Measurements from ENCODE around the gene LGALS7.
"Not testable (repeated sequence)": the region's sequence is repeated elsewhere in the genome, so short reads cannot be mapped to it uniquely, and the experiment has no call there.

LGALS7 gene

DNA sequence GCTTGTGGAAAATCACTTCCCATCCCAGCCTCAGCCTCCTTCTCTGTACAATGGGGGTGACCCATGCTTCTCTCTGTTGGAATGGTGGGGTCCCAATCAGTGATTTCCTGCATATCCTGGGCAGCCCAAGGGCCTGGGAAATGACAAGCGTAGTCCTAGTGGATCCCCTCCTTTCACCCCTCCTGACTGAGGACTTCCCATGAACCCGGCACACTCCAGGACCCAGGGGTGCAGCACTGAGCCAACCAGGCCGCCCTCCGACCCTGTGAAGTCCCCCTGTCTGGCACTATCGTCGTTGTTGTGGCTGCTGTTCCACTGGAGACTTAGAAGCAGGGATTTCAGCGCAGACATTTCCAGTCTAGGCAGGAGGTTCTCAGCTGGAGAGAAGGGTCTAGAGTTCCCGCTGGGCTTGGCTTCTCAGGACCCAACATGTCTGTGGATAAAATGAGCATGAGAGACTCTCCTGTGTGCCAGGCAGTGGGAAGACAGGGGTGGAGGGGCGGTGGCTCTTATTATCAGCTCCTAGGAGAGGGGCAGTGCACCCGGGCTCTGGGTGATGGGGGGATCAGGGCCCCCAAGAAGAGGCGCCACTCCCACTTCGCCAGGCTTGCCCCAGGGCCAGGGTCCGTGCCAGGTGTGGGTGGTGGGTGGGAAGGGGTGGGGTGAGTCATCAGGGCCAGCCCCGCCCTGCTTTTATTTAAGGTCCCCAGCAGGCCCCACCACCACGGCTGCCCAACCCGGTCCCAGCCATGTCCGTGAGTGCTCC is 15.3 kb upstream of the LGALS7 start, which contains the start of gene LGALS7B:
LGALS7B (plus strand) TSS at position 723 of the 766 bp plus-strand sequence; CDS start at position 750, 27 bp downstream.
- H3K4me3 ChIP-seq (ENCODE audit: insufficient read depth, low read length, poor library complexity, severe bottlenecking): no peak within 1 kb of the TSS
- H3K9ac ChIP-seq (ENCODE audit: low read length): no peak within 1 kb of the TSS
- H3K79me2 ChIP-seq (ENCODE audit: insufficient read depth, low read length): no peaks in the 10 kb centered on the region
- no peaks in the 10 kb centered on the region for H3K27me3 ChIP-seq (ENCODE audit: low read length)
- H3K9me2 ChIP-seq (replicated peaks; ENCODE audit: insufficient read depth, low read length): no peaks in the 10 kb centered on the region
- no peak within 1 kb of the TSS for H3K27ac ChIP-seq (ENCODE audit: low read depth, low read length)
- no peak within 1 kb of the TSS for H3K4me2 ChIP-seq (ENCODE audit: low read depth, low read length, poor library complexity, severe bottlenecking)
- H4K20me1 ChIP-seq (ENCODE audit: low read depth, low read length): no peaks in the 10 kb centered on the region
- no peaks in the 10 kb centered on the region for H3K36me3 ChIP-seq (ENCODE audit: low read length)
- H3K9me3 ChIP-seq (ENCODE audit: insufficient read depth, low read length): no peaks in the 10 kb centered on the region
- TF ChIP-seq EZH2phosphoT487 (conservative IDR thresholded peaks at IDR 0.05; ENCODE audit: low read length) (no peak), CTCF (IDR thresholded peaks at IDR 0.05; ENCODE audit: insufficient read depth, low read length, poor library complexity, severe bottlenecking) (no peak)
- H2AFZ ChIP-seq (ENCODE audit: low read depth, low read length, severe bottlenecking): no peak within 1 kb of the TSS
- H3F3A ChIP-seq (ENCODE audit: insufficient read depth): no peaks in the 10 kb centered on the region

GRCh38 chr19:38786572-38787265 is 13.4 kb upstream of the LGALS7 start:
- Histone ChIP-seq H3K9me2 (replicated peaks; ENCODE audit: insufficient read depth, low read length) (no peaks in the 10 kb centered on the region), H2AFZ (ENCODE audit: low read depth, low read length, severe bottlenecking) (no peak overlapping the region), H3K4me3 (ENCODE audit: insufficient read depth, low read length, poor library complexity, severe bottlenecking) (no peak overlapping the region), H3K9ac (ENCODE audit: low read length) (no peak overlapping the region), H3K9me3 (ENCODE audit: insufficient read depth, low read length) (no peaks in the 10 kb centered on the region), H4K20me1 (ENCODE audit: low read depth, low read length) (no peaks in the 10 kb centered on the region), H3K4me2 (ENCODE audit: low read depth, low read length, poor library complexity, severe bottlenecking) (no peak overlapping the region), H3K79me2 (ENCODE audit: insufficient read depth, low read length) (no peaks in the 10 kb centered on the region), H3K27me3 (ENCODE audit: low read length) (no peaks in the 10 kb centered on the region), H3K27ac (ENCODE audit: low read depth, low read length) (no peak overlapping the region), H3F3A (ENCODE audit: insufficient read depth) (no peaks in the 10 kb centered on the region), H3K36me3 (ENCODE audit: low read length) (no peaks in the 10 kb centered on the region)
- TF ChIP-seq EZH2phosphoT487 (conservative IDR thresholded peaks at IDR 0.05; ENCODE audit: low read length): no peak
- no peak for TF ChIP-seq CTCF (IDR thresholded peaks at IDR 0.05; ENCODE audit: insufficient read depth, low read length, poor library complexity, severe bottlenecking)

DNA sequence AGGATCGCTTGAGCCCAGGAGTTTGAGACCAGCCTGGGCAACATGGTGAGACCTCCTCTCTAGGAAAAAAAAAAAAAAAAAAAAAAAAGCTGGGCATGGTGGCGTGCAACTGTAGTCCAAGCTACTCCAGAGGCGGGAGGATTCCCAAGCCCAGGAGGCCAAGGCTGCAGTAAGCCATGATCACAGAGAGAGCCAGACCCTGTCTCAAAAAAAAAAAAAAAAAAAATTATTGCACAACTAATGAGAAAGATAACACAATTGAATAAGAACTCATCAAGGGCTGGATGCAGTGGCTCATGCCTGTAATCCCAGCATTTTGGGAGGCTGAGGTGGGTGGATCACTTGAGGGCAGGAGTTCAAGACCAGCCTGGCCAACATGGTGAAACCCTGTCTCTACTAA is 12.7 kb upstream of the LGALS7 start:
- not testable (repeated sequence) for H3K27me3 ChIP-seq (ENCODE audit: low read length); H3K9me2 ChIP-seq (replicated peaks; ENCODE audit: insufficient read depth, low read length); H3K9me3 ChIP-seq (ENCODE audit: insufficient read depth, low read length); H3F3A ChIP-seq (ENCODE audit: insufficient read depth); H3K36me3 ChIP-seq (ENCODE audit: low read length); H3K27ac ChIP-seq (ENCODE audit: low read depth, low read length); H3K9ac ChIP-seq (ENCODE audit: low read length); H2AFZ ChIP-seq (ENCODE audit: low read depth, low read length, severe bottlenecking); H3K79me2 ChIP-seq (ENCODE audit: insufficient read depth, low read length); H3K4me3 ChIP-seq (ENCODE audit: insufficient read depth, low read length, poor library complexity, severe bottlenecking); H3K4me2 ChIP-seq (ENCODE audit: low read depth, low read length, poor library complexity, severe bottlenecking); H4K20me1 ChIP-seq (ENCODE audit: low read depth, low read length)

- Histone ChIP-seq H4K20me1 (ENCODE audit: low read depth, low read length) (no peaks in the 10 kb centered on the region), H3K27me3 (ENCODE audit: low read length) (no peaks in the 10 kb centered on the region), H3F3A (ENCODE audit: insufficient read depth) (no peaks in the 10 kb centered on the region), H3K79me2 (ENCODE audit: insufficient read depth, low read length) (no peaks in the 10 kb centered on the region), H3K9me3 (ENCODE audit: insufficient read depth, low read length) (no peaks in the 10 kb centered on the region), H3K27ac (ENCODE audit: low read depth, low read length) (no peak overlapping the region), H3K9ac (ENCODE audit: low read length) (no peak overlapping the region), H3K9me2 (replicated peaks; ENCODE audit: insufficient read depth, low read length) (no peaks in the 10 kb centered on the region), H2AFZ (ENCODE audit: low read depth, low read length, severe bottlenecking) (no peak overlapping the region), H3K4me2 (ENCODE audit: low read depth, low read length, poor library complexity, severe bottlenecking) (no peak overlapping the region), H3K36me3 (ENCODE audit: low read length) (no peaks in the 10 kb centered on the region), H3K4me3 (ENCODE audit: insufficient read depth, low read length, poor library complexity, severe bottlenecking) (no peak overlapping the region)
- TF ChIP-seq EZH2phosphoT487 (conservative IDR thresholded peaks at IDR 0.05; ENCODE audit: low read length): no peak
Measured at GRCh38 chr19:38785187-38785699, 11.9 kb upstream of the LGALS7 start.

Measured in SU-DHL-6 (cell line).